Uterus (tissue), 4 donors: Measurements from ENCODE around the gene B3GNT9. TPM values are rescaled to one million over a fixed set of nuclear protein-coding genes. Genes with fewer than 3 reads are reported as not detected.

Experiments used
- DNase-seq, 2 donors: peaks; one replicate each; pipeline ENCODE4 v3.0.0-alpha.2; 2019 to 2020
- H3K27ac ChIP-seq, 2 donors: fragments of 200-600 bp; sonication (generic); 1 replicate in 1 of 2; 2 replicates in 1 of 2; pipeline ENCODE4 v1.5.1; 2016 to 2018
- H3K27me3 ChIP-seq, 2 donors: fragments of 200-600 bp; sonication (generic); one replicate each; pipeline ENCODE4 v1.5.1; 2018 to 2019; ENCODE audit warnings: control low read depth in 1 of 2
- H3K36me3 ChIP-seq, 2 donors: fragments of 200-600 bp; sonication (generic); one replicate each; pipeline ENCODE4 v1.5.1; 2019; ENCODE audit warnings: control low read depth in 1 of 2
- H3K4me1 ChIP-seq, 2 donors: fragments of 200-600 bp; sonication (generic); one replicate each; pipeline ENCODE4 v1.5.1; 2018 to 2019; ENCODE audit warnings: control low read depth in 1 of 2
- H3K4me3 ChIP-seq, 2 donors: fragments of 200-600 bp; sonication (generic); 1 replicate in 1 of 2; 2 replicates in 1 of 2; pipeline ENCODE4 v1.5.1; 2018 to 2019; ENCODE audit warnings: mild to moderate bottlenecking in 1 of 2
- H3K9me3 ChIP-seq, 2 donors: fragments of 200-600 bp; sonication (generic); one replicate each; pipeline ENCODE4 v1.5.1; 2019; ENCODE audit warnings: control low read depth in 1 of 2
- CTCF ChIP-seq, 4 experiments: fragments of 200-600 bp in 2 of 4; fragments of 450-650 bp in 2 of 4; sonication (generic) in 2 of 4; IDR thresholded peaks; one replicate each; pipeline ENCODE4 v1.5.1; 2016 to 2019; ENCODE audit warnings: antibody characterized with exemption in 4 of 4, mild to moderate bottlenecking in 2 of 4, moderate library complexity in 1 of 4
- POLR2A ChIP-seq, 2 donors: fragments of 450-650 bp; IDR thresholded peaks; one replicate each; pipeline ENCODE4 v1.6.1; 2016; ENCODE audit warnings: antibody characterized with exemption in 2 of 2, mild to moderate bottlenecking in 1 of 2, moderate library complexity in 1 of 2
- intact Hi-C: fragments of 100-400 bp; cut with DNase I; formaldehyde crosslinking; loops from one replicate; pipeline ENCODE4 v1.15.1; 2023; ENCODE audit warnings: low total_unique reads
- total RNA-seq, 4 donors: library from RNA; depleted of rRNA in 3 of 4; stranded (reverse); fragments of >200 nt in 3 of 4; gene quantifications; one replicate each; pipeline versions ENCODE4 v1.1.0 to v1.2.4, GENCODE V29; 2014 to 2023
- donor health status: DM: yes; HTN: yes; CAD: no.

The B3GNT9 gene
- total RNA-seq, 4 donors from 2014 or later, result 2.4 to 40.1 (median 15.1) TPM

- Histone ChIP-seq H3K27ac (no peak overlapping the region), H3K9me3 (no peaks in the 10 kb centered on the region), H3K27me3 (no peaks in the 10 kb centered on the region), H3K4me3 (no peak overlapping the region), H3K4me1 (no peaks in the 10 kb centered on the region), H3K36me3 (no peaks in the 10 kb centered on the region)
- intact Hi-C loops, result no loop called here
- no peak for TF ChIP-seq POLR2A (IDR thresholded peaks at IDR 0.05)
- no peak for TF ChIP-seq CTCF (IDR thresholded peaks at IDR 0.05)
- no peak for DNase-seq
Observed at GRCh38 chr16:67120025-67120424, 30.8 kb downstream of the B3GNT9 start.

- Histone ChIP-seq H3K27ac (no peak overlapping the region), H3K4me3 (no peak overlapping the region), H3K36me3 (no peaks in the 10 kb centered on the region), H3K27me3 (no peaks in the 10 kb centered on the region), H3K9me3 (no peaks in the 10 kb centered on the region), H3K4me1 (no peaks in the 10 kb centered on the region)
- no peak for DNase-seq
- intact Hi-C loops, result no loop called here
- TF ChIP-seq POLR2A (IDR thresholded peaks at IDR 0.05), result no peak
- TF ChIP-seq CTCF (IDR thresholded peaks at IDR 0.05), result no peak
Observed at GRCh38 chr16:67117716-67118115, 33.1 kb downstream of the B3GNT9 start.

- intact Hi-C loops, result no loop called here
- H3K4me3 ChIP-seq, result no peak overlapping the region
- no peak for DNase-seq
- H3K27ac ChIP-seq, result no peak overlapping the region
- no peaks in the 10 kb centered on the region for H3K4me1 ChIP-seq
- H3K27me3 ChIP-seq, result no peaks in the 10 kb centered on the region
- H3K36me3 ChIP-seq, result no peaks in the 10 kb centered on the region
- H3K9me3 ChIP-seq, result no peaks in the 10 kb centered on the region
- TF ChIP-seq CTCF (IDR thresholded peaks at IDR 0.05) (no peak), POLR2A (IDR thresholded peaks at IDR 0.05) (no peak)
Observed at GRCh38 chr16:67116388-67117311, 34.1 kb downstream of the B3GNT9 start.

- no peak for DNase-seq
- peaks cover 0 to 4% of the 10 kb centered on the region in 2 donors for H3K4me1 ChIP-seq
- H3K27me3 ChIP-seq, result no peaks in the 10 kb centered on the region
- TF ChIP-seq POLR2A (IDR thresholded peaks at IDR 0.05), result no peak
- TF ChIP-seq CTCF (IDR thresholded peaks at IDR 0.05), result no peak
- H3K27ac ChIP-seq, result no peak overlapping the region
- no peaks in the 10 kb centered on the region for H3K36me3 ChIP-seq
- no peak overlapping the region for H3K4me3 ChIP-seq
- H3K9me3 ChIP-seq, result no peaks in the 10 kb centered on the region
- intact Hi-C loops, result no loop called here
Observed at GRCh38 chr16:67115639-67116038, 35.2 kb downstream of the B3GNT9 start.

GRCh38 chr16:67114793-67115192 lies 36.0 kb downstream of the B3GNT9 start:
- H3K36me3 ChIP-seq, result no peaks in the 10 kb centered on the region
- intact Hi-C loops, result no loop called here
- H3K27me3 ChIP-seq, result no peaks in the 10 kb centered on the region
- H3K4me3 ChIP-seq, result no peak overlapping the region
- no peak overlapping the region for H3K27ac ChIP-seq
- no peak for TF ChIP-seq CTCF (IDR thresholded peaks at IDR 0.05)
- TF ChIP-seq POLR2A (IDR thresholded peaks at IDR 0.05), result no peak
- no peak for DNase-seq
- peaks cover 0 to 8% of the 10 kb centered on the region in 2 donors for H3K4me1 ChIP-seq
- no peaks in the 10 kb centered on the region for H3K9me3 ChIP-seq
